Nephron (organoid): ENCODE results near the gene RAB43.
A peak's percentile ranks its signal among the peaks of the same experiment; 100 is the strongest.
"Not testable (repeated sequence)": the region's sequence is repeated elsewhere in the genome, so short reads cannot be mapped to it uniquely, and the experiment has no call there.

Experiments used
- H3K27ac Mint-ChIP-seq, 3 experiments: 2 replicates each; pipeline ENCODE4 v1.8.0; 2020; ENCODE audit warnings: mixed read lengths in 3 of 3, mild to moderate bottlenecking in 2 of 3, moderate library complexity in 1 of 3
- H3K27me3 Mint-ChIP-seq: 2 replicates; pipeline ENCODE4 v1.8.0; 2021; ENCODE audit warnings: low read depth, mild to moderate bottlenecking, moderate library complexity, mixed read lengths
- H3K36me3 Mint-ChIP-seq: 2 replicates; pipeline ENCODE4 v1.8.0; 2020; ENCODE audit warnings: low read depth, mixed read lengths
- H3K4me1 Mint-ChIP-seq: 2 replicates; pipeline ENCODE4 v1.8.0; 2020; ENCODE audit warnings: mixed read lengths
- H3K4me3 Mint-ChIP-seq, 3 experiments: 2 replicates each; pipeline ENCODE4 v1.8.0; 2020; ENCODE audit warnings: mild to moderate bottlenecking in 3 of 3, mixed read lengths in 3 of 3, moderate library complexity in 2 of 3
- H3K9me3 Mint-ChIP-seq: 2 replicates; pipeline ENCODE4 v1.8.0; 2020; ENCODE audit warnings: mixed read lengths
- TF ChIP-seq, protein P1 (sequence below), 3 experiments: fragments of 200-600 bp; sonication (generic); IDR thresholded peaks; one replicate each; pipeline ENCODE4 v1.5.0; 2021; ENCODE audit warnings: antibody characterized with exemption in 3 of 3; ENCODE audit not compliant: unreplicated experiment in 3 of 3

RAB43 gene

DNA sequence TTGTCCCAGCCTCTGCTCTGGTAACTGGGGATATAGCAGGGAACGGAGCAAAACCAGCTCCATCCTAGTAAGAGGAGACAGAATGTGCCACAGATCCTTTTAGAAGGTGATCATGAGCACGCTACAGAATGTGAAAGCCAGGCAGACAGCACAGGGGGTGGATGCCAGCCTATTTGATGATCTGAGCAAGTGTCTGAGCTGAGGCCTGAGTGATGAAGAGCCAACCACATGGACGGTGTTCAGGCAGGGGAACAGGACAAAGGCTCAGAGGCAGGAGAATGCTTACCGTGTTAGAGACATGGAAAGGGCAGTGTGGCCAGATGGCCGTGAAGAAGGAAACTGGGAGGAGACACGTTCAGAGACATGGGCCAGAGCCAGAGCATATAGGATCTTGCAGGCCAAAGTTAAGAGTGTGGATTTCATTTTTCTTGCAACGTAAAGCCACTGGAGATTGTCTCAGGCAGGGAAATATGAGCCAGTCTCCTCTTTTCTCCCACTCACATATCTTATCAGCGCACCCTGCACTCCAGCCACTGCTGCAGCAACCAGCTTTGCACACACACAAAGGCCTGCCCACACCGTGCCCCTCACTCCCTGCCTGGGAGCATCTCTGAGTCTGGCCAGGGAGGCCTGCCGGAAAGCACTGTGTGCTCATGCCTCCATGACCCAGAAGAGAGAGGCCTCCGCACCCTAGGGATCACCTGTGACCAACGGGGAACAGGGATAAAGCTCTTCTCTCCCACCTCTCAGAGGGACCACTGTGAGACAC is 20.1 kb downstream of the RAB43 start:
- Mint-ChIP-seq H3K9me3 (peaks cover 18% of the 10 kb centered on the region), H3K27ac (peak overlapping the region in 2 of 3 experiments; percentile 19 to 37), H3K4me1 (no peaks in the 10 kb centered on the region), H3K4me3 (no peak overlapping the region), H3K27me3 (no peaks in the 10 kb centered on the region), H3K36me3 (peaks cover 34% of the 10 kb centered on the region)
- TF ChIP-seq, protein P1, sequence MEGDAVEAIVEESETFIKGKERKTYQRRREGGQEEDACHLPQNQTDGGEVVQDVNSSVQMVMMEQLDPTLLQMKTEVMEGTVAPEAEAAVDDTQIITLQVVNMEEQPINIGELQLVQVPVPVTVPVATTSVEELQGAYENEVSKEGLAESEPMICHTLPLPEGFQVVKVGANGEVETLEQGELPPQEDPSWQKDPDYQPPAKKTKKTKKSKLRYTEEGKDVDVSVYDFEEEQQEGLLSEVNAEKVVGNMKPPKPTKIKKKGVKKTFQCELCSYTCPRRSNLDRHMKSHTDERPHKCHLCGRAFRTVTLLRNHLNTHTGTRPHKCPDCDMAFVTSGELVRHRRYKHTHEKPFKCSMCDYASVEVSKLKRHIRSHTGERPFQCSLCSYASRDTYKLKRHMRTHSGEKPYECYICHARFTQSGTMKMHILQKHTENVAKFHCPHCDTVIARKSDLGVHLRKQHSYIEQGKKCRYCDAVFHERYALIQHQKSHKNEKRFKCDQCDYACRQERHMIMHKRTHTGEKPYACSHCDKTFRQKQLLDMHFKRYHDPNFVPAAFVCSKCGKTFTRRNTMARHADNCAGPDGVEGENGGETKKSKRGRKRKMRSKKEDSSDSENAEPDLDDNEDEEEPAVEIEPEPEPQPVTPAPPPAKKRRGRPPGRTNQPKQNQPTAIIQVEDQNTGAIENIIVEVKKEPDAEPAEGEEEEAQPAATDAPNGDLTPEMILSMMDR (IDR thresholded peaks at IDR 0.05; ENCODE audit: unreplicated experiment in 3 of 3): no peak

DNA sequence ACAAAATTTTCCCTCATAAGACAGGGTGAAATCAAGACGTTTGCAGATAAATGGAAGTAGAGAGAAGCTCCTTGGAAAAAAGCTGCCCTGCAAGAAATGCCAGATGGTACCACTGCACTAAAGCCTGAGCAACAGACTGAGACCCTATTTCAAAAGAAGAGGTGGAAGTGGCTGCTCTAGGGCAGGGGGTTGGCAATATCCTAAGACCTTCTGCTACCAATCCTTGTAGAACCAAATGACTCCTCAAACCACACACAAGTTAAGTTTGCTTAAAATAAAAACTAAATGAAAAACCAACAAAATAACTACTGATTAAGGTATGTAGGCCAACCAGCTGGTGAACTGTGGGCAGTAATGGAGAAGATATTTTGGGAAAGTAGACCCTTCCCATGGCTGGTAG is 21.3 kb downstream of the RAB43 start:
- no peak overlapping the region for H3K27ac Mint-ChIP-seq
- peaks cover 22% of the 10 kb centered on the region for H3K9me3 Mint-ChIP-seq
- H3K4me3 Mint-ChIP-seq: no peak overlapping the region
- no peaks in the 10 kb centered on the region for H3K27me3 Mint-ChIP-seq
- H3K36me3 Mint-ChIP-seq: peaks cover 38% of the 10 kb centered on the region
- H3K4me1 Mint-ChIP-seq: no peaks in the 10 kb centered on the region
- TF ChIP-seq, protein P1 (IDR thresholded peaks at IDR 0.05; ENCODE audit: unreplicated experiment in 3 of 3): no peak

DNA sequence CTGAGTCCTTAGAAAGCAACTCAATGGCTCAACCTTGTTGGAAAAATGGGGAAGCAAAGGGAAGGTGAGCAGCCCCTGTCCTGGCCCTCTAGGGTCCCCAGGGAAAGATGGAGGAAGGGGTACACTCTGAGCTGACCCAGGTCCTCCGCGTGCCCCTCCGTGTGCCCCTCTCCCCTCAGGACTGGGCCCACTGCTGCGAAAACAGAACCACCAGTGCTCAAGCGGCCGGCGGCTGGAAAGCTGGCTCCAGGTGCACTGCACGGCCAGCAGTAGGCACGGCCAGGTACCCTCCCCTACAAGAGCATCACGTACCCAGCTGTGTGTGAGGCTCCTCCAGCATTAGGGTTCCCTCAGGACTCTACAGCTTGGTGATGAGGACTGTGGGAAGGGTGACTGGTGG is 26.3 kb downstream of the RAB43 start:
- Mint-ChIP-seq H3K27me3 (no peaks in the 10 kb centered on the region), H3K9me3 (peaks cover 22% of the 10 kb centered on the region), H3K4me3 (no peak overlapping the region), H3K4me1 (no peaks in the 10 kb centered on the region), H3K27ac (no peak overlapping the region), H3K36me3 (peaks cover 44% of the 10 kb centered on the region)
- TF ChIP-seq, protein P1 (IDR thresholded peaks at IDR 0.05; ENCODE audit: unreplicated experiment in 3 of 3): no peak

DNA sequence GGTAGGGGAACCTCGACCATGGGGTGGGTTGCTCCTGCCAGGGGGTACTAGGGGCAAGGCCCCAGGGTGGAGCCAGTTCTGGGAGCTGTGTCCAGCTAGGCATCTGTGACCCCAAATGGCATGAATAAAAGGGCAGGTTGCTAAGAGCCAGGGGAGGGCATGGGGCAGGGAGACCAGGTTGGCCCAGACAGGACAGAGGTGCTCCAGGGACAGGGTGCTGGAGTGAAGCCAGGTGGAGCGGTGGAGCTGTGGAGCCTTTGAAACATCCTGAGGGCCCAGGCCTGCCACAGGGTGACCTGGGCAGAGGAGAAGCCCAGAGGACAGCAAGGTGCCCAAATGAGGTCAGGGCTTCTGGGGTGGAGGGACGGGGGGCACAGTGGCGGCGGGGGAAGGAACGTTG is 33.3 kb downstream of the RAB43 start:
- H3K27me3 Mint-ChIP-seq, H3K27ac Mint-ChIP-seq, H3K4me1 Mint-ChIP-seq, H3K9me3 Mint-ChIP-seq, H3K36me3 Mint-ChIP-seq, H3K4me3 Mint-ChIP-seq: not testable (repeated sequence)

DNA sequence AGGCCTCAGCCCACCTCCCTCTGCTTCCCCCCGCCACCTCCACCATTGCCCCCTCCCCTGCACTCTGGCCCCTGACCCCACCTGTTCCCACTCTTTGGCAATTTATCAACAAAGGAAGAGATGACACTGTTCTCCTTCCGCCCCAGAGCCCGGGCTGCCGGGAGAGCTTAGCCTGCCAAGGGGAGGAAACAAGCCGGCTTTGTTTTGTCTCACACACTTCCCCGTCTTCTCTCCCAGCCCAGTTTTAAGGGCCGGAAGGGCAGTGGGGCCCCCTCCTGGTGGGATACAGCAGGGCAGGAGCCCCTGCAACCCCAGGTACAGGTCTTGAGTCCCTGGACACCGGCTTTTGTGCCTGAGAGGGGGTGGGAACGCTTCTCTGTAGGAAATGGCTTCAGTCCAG is 33.7 kb downstream of the RAB43 start:
- H3K27me3 Mint-ChIP-seq, H3K4me3 Mint-ChIP-seq, H3K36me3 Mint-ChIP-seq, H3K4me1 Mint-ChIP-seq, H3K27ac Mint-ChIP-seq, H3K9me3 Mint-ChIP-seq: not testable (repeated sequence)

DNA sequence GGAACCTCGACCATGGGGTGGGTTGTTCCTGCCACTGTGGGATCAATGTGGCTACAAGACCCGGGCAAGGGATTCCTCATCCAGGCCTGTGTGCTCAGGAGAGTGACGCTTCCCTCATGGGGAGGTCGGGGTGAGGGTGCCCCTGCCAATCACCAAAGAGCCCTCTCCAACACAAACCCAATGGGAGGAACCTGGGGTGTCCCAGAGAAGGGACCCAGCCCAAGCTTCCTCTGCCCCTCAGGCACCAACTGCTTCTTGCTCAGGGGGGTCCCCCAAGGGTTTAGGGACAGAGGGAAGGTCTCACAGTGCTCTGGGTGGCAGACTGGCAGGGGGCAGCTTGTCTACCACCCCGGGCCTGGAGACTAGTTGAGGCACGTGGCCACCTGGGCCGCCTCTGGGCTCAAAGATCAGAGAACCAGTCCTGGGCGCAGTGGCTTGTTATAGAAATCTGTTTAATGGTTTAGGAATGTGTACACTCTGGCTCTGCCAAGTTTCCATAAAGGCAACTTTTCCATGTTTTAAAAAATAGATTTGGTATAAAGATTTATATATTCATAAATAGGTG is 34.4 kb downstream of the RAB43 start:
- Mint-ChIP-seq H3K27me3 (no peaks in the 10 kb centered on the region), H3K9me3 (no peaks in the 10 kb centered on the region), H3K27ac (no peak overlapping the region), H3K4me1 (no peaks in the 10 kb centered on the region), H3K36me3 (peaks cover 3% of the 10 kb centered on the region), H3K4me3 (no peak overlapping the region)
- TF ChIP-seq, protein P1 (IDR thresholded peaks at IDR 0.05; ENCODE audit: unreplicated experiment in 3 of 3): no peak

DNA sequence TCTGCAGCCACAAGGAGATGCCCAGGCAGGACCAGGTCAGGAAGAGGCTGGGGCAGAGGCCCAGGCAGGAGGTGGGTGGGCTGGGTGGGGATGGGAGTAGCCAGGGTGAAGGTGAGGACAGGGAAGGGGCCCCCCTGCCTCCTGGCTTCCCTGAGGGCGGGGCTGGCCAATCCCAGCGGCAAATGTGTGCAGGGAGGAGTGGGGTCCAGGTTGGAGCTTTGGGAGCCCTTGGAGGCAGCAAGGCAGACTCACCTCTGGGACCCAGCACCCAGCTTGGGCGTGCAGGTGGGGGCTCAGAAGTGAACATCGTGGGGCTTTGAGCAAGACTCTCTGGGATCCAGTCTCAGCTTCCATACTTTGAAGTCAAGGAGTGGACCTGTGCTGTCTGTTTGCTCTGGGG is 35.8 kb downstream of the RAB43 start:
- H3K9me3 Mint-ChIP-seq: no peaks in the 10 kb centered on the region

More for the DNA sequence above, 35.8 kb downstream of the RAB43 start:
- no peaks in the 10 kb centered on the region for H3K4me1 Mint-ChIP-seq
- peak overlapping the region in 1 of 3 experiments; percentile 31 for H3K27ac Mint-ChIP-seq
- no peaks in the 10 kb centered on the region for H3K36me3 Mint-ChIP-seq
- TF ChIP-seq, protein P1 (IDR thresholded peaks at IDR 0.05; ENCODE audit: unreplicated experiment in 3 of 3): no peak
- H3K27me3 Mint-ChIP-seq: no peaks in the 10 kb centered on the region
- H3K4me3 Mint-ChIP-seq: no peak overlapping the region
